ENCODE results near the gene FKRP.

- no peak for TF ChIP-seq CTCF (IDR thresholded peaks at IDR 0.05; ENCODE audit: low read length)
- TF ChIP-seq EZH2 (optimal IDR thresholded peaks at IDR 0.05; ENCODE audit: low read depth, low read length): no peak
- no peak for TF ChIP-seq EZH2phosphoT487 (IDR thresholded peaks at IDR 0.05; ENCODE audit: low read length)
Observed at GRCh38 chr19:46741447-46741846, 4.4 kb upstream of the FKRP start.

Data from MM.1S (cell line).